NCI-H1048 (cell line): ENCODE measurements around the gene PIK3CD.

Experiments used
- DNase-seq: peaks from one replicate; lab custom pipeline; 2025; lab: John Stamatoyannopoulos, UW

The PIK3CD gene

GRCh38 chr1:9774712-9775679, 123.5 kb downstream of the PIK3CD start:
- no peak for DNase-seq

GRCh38 chr1:9776685-9777084, 125.2 kb downstream of the PIK3CD start:
- DNase-seq: no peak
